ENCODE results near the gene HOXB4.
A peak's percentile ranks its signal among the peaks of the same experiment; 100 is the strongest.

The HOXB4 gene

DNA sequence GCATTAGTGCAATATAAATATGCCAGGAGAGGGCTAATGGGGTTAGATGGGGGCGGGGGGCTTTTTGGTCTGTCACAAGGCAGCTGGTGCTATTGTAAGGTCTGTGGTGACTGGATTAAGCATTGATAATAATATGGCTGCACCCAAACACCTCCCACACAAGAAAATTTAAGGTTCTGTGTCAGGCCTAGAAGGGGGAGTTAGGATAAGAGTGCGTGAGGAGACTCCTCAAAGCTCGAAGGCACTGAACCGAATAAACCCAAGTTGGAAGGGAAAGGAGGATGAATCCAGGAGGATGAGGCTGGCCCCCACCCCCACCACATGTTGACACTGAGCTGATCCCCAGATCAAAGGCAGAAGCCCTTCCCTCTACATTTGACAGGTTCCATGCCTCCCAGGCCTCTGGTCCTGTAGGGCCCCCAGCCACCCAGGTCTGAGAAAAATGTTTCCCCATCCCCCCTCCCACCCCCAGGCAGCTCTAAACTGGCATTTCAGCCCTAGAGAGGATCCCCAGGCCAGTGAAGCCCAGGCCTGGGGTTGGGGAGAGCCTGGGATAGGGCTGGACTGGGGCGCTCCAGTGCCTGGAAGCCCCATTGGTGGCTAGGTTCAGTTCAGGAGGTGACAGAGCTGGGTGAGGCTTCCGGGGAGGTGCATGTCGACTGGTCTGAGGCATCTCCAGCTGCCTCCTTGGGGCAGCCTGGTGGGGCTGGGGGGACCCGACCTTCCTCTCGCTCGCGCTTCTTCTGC lies 49.0 kb downstream of the HOXB4 start:
- DNase-seq (ENCODE audit: low spot score), result no peak

DNA sequence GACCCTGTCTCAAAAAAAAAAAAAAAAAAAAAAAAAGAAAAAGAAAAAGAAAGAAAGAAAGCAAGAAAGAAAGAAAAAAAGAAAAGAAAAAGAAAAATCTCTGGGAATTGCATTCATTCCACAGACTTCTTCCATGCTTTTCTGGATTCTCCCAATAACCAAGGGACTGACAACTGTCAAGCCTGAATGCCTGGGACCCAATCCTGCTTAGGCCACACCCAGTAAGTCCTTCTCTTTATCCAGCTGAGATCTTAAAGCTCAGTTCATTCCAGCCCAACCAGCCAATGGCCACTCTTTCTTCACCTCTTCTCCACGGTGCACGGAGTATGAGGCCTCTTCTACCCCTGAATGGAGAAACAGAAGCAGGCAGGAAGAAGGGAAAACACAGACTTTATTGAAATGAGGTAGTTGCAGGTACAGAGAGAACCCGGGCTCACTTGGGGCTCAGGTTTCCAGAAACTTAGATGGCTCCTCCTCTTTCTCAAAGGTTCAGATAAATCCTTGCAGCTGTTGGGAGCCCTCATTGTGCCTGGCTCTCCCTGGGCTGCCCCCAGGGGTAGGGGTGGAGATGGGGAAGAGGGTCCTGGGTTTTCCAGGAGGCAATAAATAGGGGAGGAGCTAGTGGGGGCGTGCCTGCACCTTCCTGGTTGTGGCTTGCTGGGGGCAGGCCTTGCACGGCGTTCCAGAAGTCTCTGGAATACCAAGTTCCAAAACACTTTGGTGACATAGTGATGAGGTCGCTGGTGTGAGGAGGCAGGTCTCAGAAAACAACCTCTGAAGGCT lies 49.8 kb downstream of the HOXB4 start:
- no peak for DNase-seq (ENCODE audit: low spot score)

DNA sequence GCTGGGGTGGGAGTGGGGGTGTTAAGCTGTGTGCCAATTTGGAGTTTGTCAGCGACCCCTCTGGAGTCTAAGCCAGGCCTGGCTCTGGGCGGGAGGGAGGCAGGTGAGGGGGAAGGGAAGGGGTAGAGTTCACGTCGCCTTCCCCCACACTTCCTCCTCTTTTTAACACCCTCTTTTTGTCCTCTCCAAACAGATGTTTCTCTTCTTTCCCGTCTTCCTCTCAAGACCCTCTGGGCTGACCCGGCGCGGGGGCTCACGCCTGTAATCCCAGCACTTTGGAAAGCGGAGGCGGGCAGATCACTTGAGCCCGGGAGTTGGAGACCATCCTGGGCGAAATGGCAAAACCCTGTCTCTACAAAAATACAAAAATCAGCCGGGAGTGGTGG lies 50.6 kb downstream of the HOXB4 start:
- peak; percentile 32 for DNase-seq (ENCODE audit: low spot score)

DNA sequence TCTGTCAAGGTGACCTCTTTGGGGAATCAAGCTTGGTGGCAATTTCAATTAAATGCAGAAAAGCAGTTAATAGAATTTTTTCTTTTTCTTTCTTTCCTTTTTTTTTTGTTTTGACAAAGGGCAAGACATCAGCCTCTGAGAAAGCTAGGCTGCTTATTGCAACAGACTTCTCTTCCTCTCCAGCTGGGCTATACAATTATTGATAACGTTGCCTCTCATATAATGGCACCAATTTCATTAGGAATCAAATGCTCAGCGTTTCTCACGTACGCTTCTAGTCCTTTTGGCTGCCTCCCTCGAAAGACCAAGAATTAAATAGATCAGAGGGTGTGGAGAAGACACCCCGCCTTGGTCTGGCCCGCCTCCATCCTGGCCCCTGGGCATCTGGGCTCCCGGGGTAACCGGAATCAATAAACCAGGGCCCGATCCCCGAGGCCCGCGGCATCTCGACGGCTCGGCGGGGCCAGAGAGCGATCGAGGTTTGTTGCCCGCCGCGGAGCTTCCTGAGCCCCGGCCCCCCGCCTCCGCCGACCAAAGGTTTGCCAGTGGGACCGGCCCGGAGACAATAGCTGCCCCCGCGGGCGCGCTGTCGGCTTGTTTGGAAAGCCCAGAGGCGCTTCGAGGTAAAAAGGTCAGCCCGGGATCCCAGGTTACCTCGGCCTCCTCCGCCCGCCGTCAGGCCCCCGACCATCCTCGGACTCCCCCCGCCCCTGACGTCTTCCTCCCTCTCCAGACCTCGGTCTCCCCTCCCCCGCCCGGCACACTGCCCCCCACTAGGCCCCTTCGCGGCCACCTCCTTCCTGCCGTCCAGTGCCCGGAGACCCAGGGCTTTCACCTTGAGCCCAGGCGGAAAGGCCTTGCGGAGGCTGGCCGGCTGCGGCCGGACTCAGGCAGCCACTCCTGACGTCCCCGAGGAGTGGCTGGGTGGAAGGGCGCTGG lies 51.3 kb downstream of the HOXB4 start:
- DNase-seq (ENCODE audit: low spot score), result peak; percentile 59
